Activated CD8-positive, alpha-beta memory T cell treated with anti-CD3 and anti-CD28 coated beads for 36 hours (primary cell): ENCODE measurements around the gene TMEM72. TPM values are rescaled to one million over a fixed set of nuclear protein-coding genes. Genes with fewer than 3 reads are reported as not detected.

ENCODE experiments used
- CTCF ChIA-PET: fragments of 350-600 bp; sonication (Branson Sonifier 250); formaldehyde crosslinking; loops from one replicate; lab custom pipeline; 2021; ENCODE audit warnings: antibody characterized with exemption; lab: Charles Lee
- POLR2A ChIA-PET: fragments of 350-600 bp; sonication (Branson Sonifier 250); formaldehyde crosslinking; loops from one replicate; lab custom pipeline; 2021; ENCODE audit warnings: antibody characterized with exemption; lab: Charles Lee
- total RNA-seq, 2 experiments: library from RNA; stranded (reverse); gene quantifications; one replicate each; pipeline ENCODE4 v1.2.3, GENCODE V29; 2021

Gene TMEM72
- total RNA-seq, 2 experiments from 2014 or later: not detected

DNA sequence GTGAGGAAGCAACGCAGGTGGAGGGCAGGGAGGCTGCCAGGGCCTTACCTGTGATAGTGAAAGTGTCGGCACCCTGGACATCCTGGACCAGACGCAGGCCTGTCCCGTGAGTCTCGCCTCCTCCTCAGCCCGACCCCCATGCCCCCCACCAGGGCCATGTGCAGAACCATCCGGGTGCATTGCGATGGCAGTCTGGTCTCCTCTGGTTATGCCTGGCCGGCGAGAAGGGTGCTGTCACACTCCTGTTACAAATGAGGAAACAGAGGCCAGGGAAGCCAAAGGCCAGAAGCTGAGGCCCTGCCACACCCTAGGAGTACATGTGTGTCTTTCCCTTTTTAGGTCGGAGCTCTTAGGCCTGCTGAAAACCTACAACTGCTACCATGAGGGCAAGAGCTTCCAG lies 60.3 kb downstream of the TMEM72 start:
- POLR2A ChIA-PET: no interaction called here
- CTCF ChIA-PET: no interaction called here

DNA sequence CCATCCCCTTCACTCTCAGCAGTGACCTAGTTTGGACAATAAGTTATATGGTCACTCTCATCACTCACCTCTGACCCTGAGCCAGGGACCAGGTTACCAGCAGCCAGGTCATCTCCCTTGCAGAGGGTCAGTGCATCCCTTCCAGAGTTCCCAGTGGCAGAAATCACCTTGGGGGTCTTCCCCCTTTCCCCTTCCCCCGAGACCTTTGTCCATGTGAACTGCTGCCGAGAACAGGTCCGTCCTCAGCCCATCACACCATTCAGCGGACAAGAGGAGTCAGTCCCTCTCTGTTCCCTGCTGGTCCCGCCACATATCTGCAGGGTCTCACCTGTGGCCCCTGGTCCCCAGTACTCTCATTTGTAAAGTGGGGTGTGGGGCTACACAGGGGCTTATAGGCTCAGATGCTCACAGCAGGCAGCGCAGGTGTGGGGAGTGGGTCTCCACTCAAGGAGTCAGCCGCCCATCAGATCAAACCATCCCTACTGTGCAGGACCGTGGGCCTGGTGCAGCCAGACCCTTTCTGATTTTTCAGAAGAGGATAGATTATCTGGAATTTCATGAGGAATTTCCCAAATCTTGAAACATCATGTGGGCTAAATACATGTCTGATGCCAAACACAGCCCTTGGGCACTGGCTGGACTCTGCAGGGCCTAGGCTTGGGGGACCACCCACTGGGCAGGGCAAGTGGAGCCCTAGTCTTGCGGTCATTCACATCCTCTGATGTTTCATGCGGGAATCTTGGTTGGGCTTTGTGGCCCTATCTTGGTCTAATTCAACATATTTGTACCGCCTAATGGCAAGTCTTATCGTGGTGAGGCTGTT lies 61.0 kb downstream of the TMEM72 start:
- POLR2A ChIA-PET: no interaction called here
- CTCF ChIA-PET: interaction anchor here (1.4 kb wide), 1 partner anchor 39 kb away, joined by 7 read pairs; no protein-coding TSS in a partner anchor

GRCh38 chr10:44972874-44973306 lies 61.8 kb downstream of the TMEM72 start:
- POLR2A ChIA-PET: interaction anchor here (1.6 kb wide), 1 partner anchor 13 kb away, joined by 7 read pairs; the partner anchor contains the start of gene RASSF4

GRCh38 chr10:44973323-44974081 lies 62.4 kb downstream of the TMEM72 start:
- ChIA-PET POLR2A (interaction anchor here (1.6 kb wide), 1 partner anchor 13 kb away, joined by 7 read pairs; the partner anchor contains the start of gene RASSF4), CTCF (interaction anchor here (0.6 to 1.5 kb wide), 5 partner anchors 8 to 41 kb away, joined by 3 to 7 read pairs (median 6); no protein-coding TSS in a partner anchor)

More at GRCh38 chr10:44972874-44973306, 61.8 kb downstream of the TMEM72 start:
- CTCF ChIA-PET: interaction anchor here (1.4 to 1.5 kb wide), 2 partner anchors 8 to 40 kb away, joined by 6 to 7 read pairs; no protein-coding TSS in a partner anchor

- POLR2A ChIA-PET: interaction anchor here (1.6 kb wide), 1 partner anchor 14 kb away, joined by 7 read pairs; the partner anchor contains the start of gene RASSF4
- CTCF ChIA-PET: interaction anchor here (0.6 to 1.5 kb wide), 4 partner anchors 9 to 41 kb away, joined by 3 to 7 read pairs (median 4); no protein-coding TSS in a partner anchor
Measured at GRCh38 chr10:44974082-44974627, 63.0 kb downstream of the TMEM72 start.

GRCh38 chr10:44974628-44975430 lies 63.7 kb downstream of the TMEM72 start:
- POLR2A ChIA-PET: no interaction called here
- CTCF ChIA-PET: interaction anchor here (0.6 to 6.2 kb wide), 6 partner anchors 10 to 42 kb away, joined by 3 to 42 read pairs (median 4); no protein-coding TSS in a partner anchor

DNA sequence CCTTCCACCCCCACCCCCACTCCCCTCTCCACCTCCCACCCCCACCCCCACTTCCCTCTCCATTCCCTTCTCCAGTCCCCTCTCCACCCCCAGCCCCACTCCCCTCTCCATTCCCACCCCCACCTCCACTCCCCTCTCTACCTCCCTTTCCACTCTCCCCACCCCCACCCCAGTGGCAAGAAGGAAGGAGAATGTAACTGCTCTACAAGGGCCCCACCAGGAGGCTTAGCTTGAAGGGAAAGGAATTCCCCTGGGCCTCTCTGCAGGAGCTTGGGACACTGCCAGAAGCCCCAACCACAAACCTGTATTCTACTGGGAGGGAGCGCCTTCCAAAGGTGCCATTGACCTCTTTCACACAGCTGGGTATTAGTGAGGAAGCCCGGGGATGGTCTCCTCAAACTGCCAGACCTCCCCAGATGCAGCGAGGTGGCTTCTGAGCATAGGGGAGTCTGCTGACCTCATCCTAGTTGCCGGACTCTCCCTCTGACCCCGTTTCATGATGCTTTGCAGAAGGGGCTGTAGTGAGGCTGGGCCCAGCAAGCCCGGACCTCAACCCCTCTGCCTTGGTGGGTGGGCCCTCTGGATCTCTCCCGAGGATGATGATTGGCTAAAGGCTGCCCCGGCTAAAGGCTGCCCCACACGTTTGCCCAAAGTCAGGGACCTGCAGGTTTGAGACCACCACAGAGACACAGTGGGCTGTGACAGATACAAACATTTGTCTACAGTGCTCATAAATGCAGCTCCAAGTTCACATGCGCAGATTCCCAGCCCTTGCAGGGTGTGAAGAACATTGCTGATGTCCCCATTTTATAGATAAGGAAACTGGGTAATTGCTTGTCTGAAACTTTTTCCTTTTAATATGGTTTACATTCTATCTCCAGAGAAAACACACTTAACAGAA lies 64.5 kb downstream of the TMEM72 start:
- CTCF ChIA-PET: interaction anchor here (0.6 to 6.2 kb wide), 3 partner anchors 13 to 84 kb away, joined by 3 to 42 read pairs (median 3); no protein-coding TSS in a partner anchor
- POLR2A ChIA-PET: no interaction called here

GRCh38 chr10:44976352-44977198 lies 65.4 kb downstream of the TMEM72 start:
- CTCF ChIA-PET: interaction anchor here (1.1 to 6.2 kb wide), 2 partner anchors 12 to 43 kb away, joined by 3 to 42 read pairs; no protein-coding TSS in a partner anchor
- POLR2A ChIA-PET: no interaction called here

GRCh38 chr10:44977287-44978212 lies 66.4 kb downstream of the TMEM72 start:
- CTCF ChIA-PET: interaction anchor here (6.2 kb wide), 1 partner anchor 44 kb away, joined by 42 read pairs; no protein-coding TSS in a partner anchor
- POLR2A ChIA-PET: no interaction called here

GRCh38 chr10:44978213-44978569 lies 67.1 kb downstream of the TMEM72 start:
- ChIA-PET CTCF (interaction anchor here (6.2 kb wide), 1 partner anchor 45 kb away, joined by 42 read pairs; no protein-coding TSS in a partner anchor), POLR2A (no interaction called here)

- ChIA-PET CTCF (interaction anchor here (6.2 kb wide), 1 partner anchor 46 kb away, joined by 42 read pairs; no protein-coding TSS in a partner anchor), POLR2A (no interaction called here)
Measured at GRCh38 chr10:44978570-44979280, 67.6 kb downstream of the TMEM72 start, which contains the start of gene DEPP1. Gene DEPP1, minus strand, starts transcription at chr10:44978809. Its CDS starts 779 bp downstream, at chr10:44978030.

DNA sequence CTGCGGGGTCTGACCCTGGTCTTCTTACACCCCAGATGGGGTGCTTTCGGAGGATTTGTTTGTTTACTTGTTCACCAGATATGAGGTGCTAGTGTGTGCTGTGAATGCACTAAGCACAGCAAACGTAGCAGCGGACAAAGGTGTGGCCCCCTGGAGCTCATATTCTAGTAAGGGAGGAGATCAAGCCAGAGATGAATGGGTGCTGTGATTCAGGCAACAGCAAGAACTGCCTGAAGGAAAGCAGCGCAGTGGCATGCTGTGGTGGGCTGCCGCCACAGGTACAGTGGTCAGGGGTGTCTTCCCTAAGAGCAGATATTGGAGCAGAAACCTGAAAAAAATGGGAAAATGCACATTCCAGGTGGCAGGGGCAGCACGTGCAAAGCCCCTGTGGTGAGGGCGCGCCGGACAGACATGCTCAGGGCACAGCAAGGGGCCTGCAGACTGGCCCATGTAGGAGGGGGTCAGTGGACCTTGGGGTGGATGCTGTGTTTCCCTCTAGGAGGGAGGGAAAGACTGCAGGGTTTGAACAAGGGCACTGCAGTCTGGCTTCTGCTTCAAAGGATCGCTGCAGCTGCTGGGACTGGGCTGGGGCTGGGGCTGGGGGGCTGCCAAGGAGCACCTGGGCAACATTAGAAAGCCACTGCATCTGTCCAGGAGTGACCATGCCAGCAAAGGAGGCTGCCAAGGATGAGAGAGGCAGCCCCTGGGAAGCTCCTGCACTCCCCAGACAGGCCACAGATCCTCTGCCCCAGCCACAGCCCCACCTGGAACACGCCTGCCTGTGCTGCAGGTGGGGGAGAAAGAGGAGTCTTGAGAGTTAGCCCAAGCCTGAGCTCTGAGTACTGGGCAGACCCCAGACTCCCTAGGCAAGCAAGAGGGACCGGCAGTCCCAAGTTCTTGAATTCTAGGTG lies 68.4 kb downstream of the TMEM72 start:
- POLR2A ChIA-PET: no interaction called here

More for the DNA sequence above, 68.4 kb downstream of the TMEM72 start:
- CTCF ChIA-PET: interaction anchor here (6.2 kb wide), 1 partner anchor 46 kb away, joined by 42 read pairs; no protein-coding TSS in a partner anchor
